Left kidney (tissue), 2 donors: ENCODE results near the gene BOD1L1. TPM values are rescaled to one million over a fixed set of nuclear protein-coding genes. Genes with fewer than 3 reads are reported as not detected.
"Not testable (repeated sequence)": the region's sequence is repeated elsewhere in the genome, so short reads cannot be mapped to it uniquely, and the experiment has no call there.

Experiments used
- DNase-seq: peaks from one replicate; pipeline ENCODE4 v3.0.0-alpha.2; 2013
- polyA plus RNA-seq: library from polyadenylated mRNA; unstranded; fragments of 120-200 nt; gene quantifications from one replicate; pipeline ENCODE4 v1.2.1, GENCODE V29; 2013; ENCODE audit not compliant: insufficient read length

Gene BOD1L1
- polyA plus RNA-seq, 1 donor = 79.8 TPM

GRCh38 chr4:13626492-13627177 lies 890 bp downstream of the BOD1L1 start:
- DNase-seq = no peak

GRCh38 chr4:13618212-13618806 lies 9.2 kb downstream of the BOD1L1 start:
- DNase-seq = no peak

GRCh38 chr4:13617801-13618200 lies 9.7 kb downstream of the BOD1L1 start:
- no peak for DNase-seq

GRCh38 chr4:13616597-13616996 lies 10.9 kb downstream of the BOD1L1 start:
- no peak for DNase-seq

- no peak for DNase-seq
Observed at GRCh38 chr4:13615161-13615560, 12.4 kb downstream of the BOD1L1 start.

GRCh38 chr4:13612569-13612968 lies 15.0 kb downstream of the BOD1L1 start:
- DNase-seq = no peak

GRCh38 chr4:13611283-13611842 lies 16.2 kb downstream of the BOD1L1 start:
- no peak for DNase-seq

GRCh38 chr4:13605330-13605729 lies 22.2 kb downstream of the BOD1L1 start:
- DNase-seq = no peak

GRCh38 chr4:13601848-13602247 lies 25.7 kb downstream of the BOD1L1 start:
- no peak for DNase-seq

- DNase-seq = no peak
Observed at GRCh38 chr4:13601048-13601447, 26.5 kb downstream of the BOD1L1 start.

GRCh38 chr4:13599159-13599558 lies 28.4 kb downstream of the BOD1L1 start:
- peak; percentile 14 for DNase-seq

- DNase-seq = no peak
Observed at GRCh38 chr4:13597604-13598003, 29.9 kb downstream of the BOD1L1 start.

- DNase-seq = no peak
Observed at GRCh38 chr4:13597141-13597540, 30.4 kb downstream of the BOD1L1 start.

GRCh38 chr4:13592220-13592619 lies 35.3 kb downstream of the BOD1L1 start:
- no peak for DNase-seq

GRCh38 chr4:13590766-13591165 lies 36.8 kb downstream of the BOD1L1 start:
- DNase-seq = no peak

GRCh38 chr4:13588954-13589353 lies 38.6 kb downstream of the BOD1L1 start:
- no peak for DNase-seq

- DNase-seq = no peak
Observed at GRCh38 chr4:13584481-13584880, 43.0 kb downstream of the BOD1L1 start.

GRCh38 chr4:13580036-13580435 lies 47.5 kb downstream of the BOD1L1 start:
- no peak for DNase-seq

GRCh38 chr4:13577660-13578059 lies 49.9 kb downstream of the BOD1L1 start:
- no peak for DNase-seq

GRCh38 chr4:13570916-13571315 lies 56.6 kb downstream of the BOD1L1 start:
- DNase-seq = no peak

GRCh38 chr4:13567125-13567524 lies 60.4 kb downstream of the BOD1L1 start:
- no peak for DNase-seq

- no peak for DNase-seq
Observed at GRCh38 chr4:13562876-13563275, 64.6 kb downstream of the BOD1L1 start.

GRCh38 chr4:13561673-13562072 lies 65.9 kb downstream of the BOD1L1 start:
- DNase-seq = no peak

GRCh38 chr4:13560111-13560510 lies 67.4 kb downstream of the BOD1L1 start:
- DNase-seq = not testable (repeated sequence)
